CD14-positive monocyte (primary cell): ENCODE results near the gene LHPP. TPM values are rescaled to one million over a fixed set of nuclear protein-coding genes. Genes with fewer than 3 reads are reported as not detected.

Experiments
- DNase-seq, 3 donors: peaks; one replicate each; pipeline ENCODE4 v3.0.0-alpha.2; 2011 to 2022
- H2AFZ ChIP-seq: 2 replicates; pipeline ENCODE4 v1.6.0; 2012; ENCODE audit warnings: mild to moderate bottlenecking, low read depth, low read length, inconsistent platforms; ENCODE audit not compliant: insufficient read depth, poor library complexity, severe bottlenecking
- H3K27ac ChIP-seq, 2 donors: 1 replicate in 1 of 2; 2 replicates in 1 of 2; pipeline ENCODE4 v1.5.1; 2012 to 2013; ENCODE audit warnings: low read length in 2 of 2, control low read depth in 1 of 2, inconsistent platforms in 1 of 2, low read depth in 1 of 2, mild to moderate bottlenecking in 1 of 2
- H3K27me3 ChIP-seq, 2 donors: one replicate each; pipeline versions ENCODE4 v1.6.0 to v1.6.1; 2011 to 2013; ENCODE audit warnings: low read length in 2 of 2; ENCODE audit not compliant: control insufficient read depth in 2 of 2, insufficient read depth in 2 of 2
- H3K36me3 ChIP-seq, 2 donors: replicated peaks in 1 of 2; 1 replicate in 1 of 2; 2 replicates in 1 of 2; pipeline versions ENCODE4 v1.5.1 to v1.6.1; 2012 to 2013; ENCODE audit warnings: low read length in 2 of 2, control low read depth in 1 of 2, inconsistent platforms in 1 of 2, mild to moderate bottlenecking in 1 of 2; ENCODE audit not compliant: insufficient read depth in 2 of 2, control insufficient read depth in 1 of 2
- H3K4me1 ChIP-seq, 2 donors: 1 replicate in 1 of 2; 2 replicates in 1 of 2; pipeline versions ENCODE4 v1.5.1 to v1.6.1; 2012 to 2013; ENCODE audit warnings: low read length in 2 of 2, control low read depth in 1 of 2, inconsistent platforms in 1 of 2, mild to moderate bottlenecking in 1 of 2, moderate library complexity in 1 of 2; ENCODE audit not compliant: insufficient read depth in 2 of 2, control insufficient read depth in 1 of 2
- H3K4me2 ChIP-seq: replicated peaks from 2 replicates; pipeline ENCODE3; 2012; ENCODE audit warnings: low read length, moderate library complexity, mild to moderate bottlenecking; ENCODE audit not compliant: poor library complexity, severe bottlenecking; ENCODE audit errors: extremely low read depth
- H3K4me3 ChIP-seq, 3 experiments: fragments of 200-600 bp in 1 of 3; sonication (generic) in 1 of 3; replicated peaks in 1 of 3; 1 replicate in 2 of 3; 2 replicates in 1 of 3; pipeline ENCODE4 v1.5.1; 2011 to 2013; ENCODE audit warnings: low read length in 3 of 3, mild to moderate bottlenecking in 3 of 3, control low read depth in 2 of 3, low read depth in 2 of 3, inconsistent platforms in 1 of 3, moderate library complexity in 1 of 3
- H3K79me2 ChIP-seq: 2 replicates; pipeline ENCODE4 v1.6.0; 2012; ENCODE audit warnings: mild to moderate bottlenecking, control low read depth, inconsistent platforms, low read length, moderate library complexity; ENCODE audit not compliant: insufficient read depth
- H3K9ac ChIP-seq: 2 replicates; pipeline ENCODE4 v1.6.0; 2017; ENCODE audit warnings: low read length, mild to moderate bottlenecking; ENCODE audit not compliant: insufficient read depth, poor library complexity, severe bottlenecking
- H3K9me3 ChIP-seq, 2 donors: replicated peaks in 1 of 2; 1 replicate in 1 of 2; 2 replicates in 1 of 2; pipeline versions ENCODE4 v1.5.1 to v1.6.1; 2012 to 2013; ENCODE audit warnings: low read length in 2 of 2, control low read depth in 1 of 2; ENCODE audit not compliant: control insufficient read depth in 1 of 2, insufficient read depth in 1 of 2
- H4K20me1 ChIP-seq: 2 replicates; pipeline ENCODE4 v1.6.0; 2012; ENCODE audit warnings: mild to moderate bottlenecking, low read length, control low read depth, moderate library complexity; ENCODE audit not compliant: insufficient read depth
- H3K27ac Mint-ChIP-seq, 7 donors: one replicate each; pipeline ENCODE4 v1.8.0; 2020; ENCODE audit warnings: mild to moderate bottlenecking in 7 of 7, mixed read lengths in 7 of 7, moderate library complexity in 6 of 7, inconsistent platforms in 2 of 7
- H3K27me3 Mint-ChIP-seq, 3 donors: one replicate each; pipeline ENCODE4 v1.8.0; 2021 to 2022; ENCODE audit warnings: low read depth in 3 of 3, mild to moderate bottlenecking in 3 of 3, mixed read lengths in 3 of 3, moderate library complexity in 3 of 3, inconsistent platforms in 1 of 3
- H3K36me3 Mint-ChIP-seq, 2 donors: one replicate each; pipeline ENCODE4 v1.8.0; 2020; ENCODE audit warnings: mixed read lengths in 2 of 2, inconsistent platforms in 1 of 2, mild to moderate bottlenecking in 1 of 2
- H3K4me1 Mint-ChIP-seq: one replicate; pipeline ENCODE4 v1.8.0; 2020; ENCODE audit warnings: mild to moderate bottlenecking, mixed read lengths
- H3K4me3 Mint-ChIP-seq, 2 donors: one replicate each; pipeline ENCODE4 v1.8.0; 2020; ENCODE audit warnings: mild to moderate bottlenecking in 2 of 2, mixed read lengths in 2 of 2, moderate library complexity in 1 of 2
- H3K9me3 Mint-ChIP-seq, 7 donors: one replicate each; pipeline ENCODE4 v1.8.0; 2020 to 2022; ENCODE audit warnings: mixed read lengths in 7 of 7, mild to moderate bottlenecking in 6 of 7, moderate library complexity in 6 of 7, inconsistent platforms in 2 of 7
- WGBS: methylation state at CpG from one replicate; pipeline ENCODE4 v1.1.5; 2013; ENCODE audit warnings: missing lambda C conversion rate; ENCODE audit not compliant: insufficient coverage; 5-methylcytosine and 5-hydroxymethylcytosine counted together
- intact Hi-C, 2 donors: fragments of 100-400 bp; cut with micrococcal nuclease; formaldehyde crosslinking; loops; one replicate each; pipeline versions ENCODE4 v1.15.0 to v1.15.1; 2023
- polyA plus RNA-seq, 3 donors: library from polyadenylated mRNA; depleted of rRNA in 1 of 3; unstranded in 2 of 3; stranded (reverse) in 1 of 3; fragments of 300-500 nt in 2 of 3; fragments of >200 nt in 1 of 3; fragmentation: Illumina TruSeq in 2 of 3; gene quantifications; 1 replicate in 2 of 3; 2 replicates in 1 of 3; pipeline ENCODE4 v1.2.3, GENCODE V29; 2012 to 2021
- TF ChIP-seq, protein P1 (sequence below): fragments of 200-600 bp; IDR thresholded peaks from one replicate; pipeline ENCODE4 v1.8.0; 2022; ENCODE audit warnings: antibody characterized with exemption, mild to moderate bottlenecking

Gene LHPP
- polyA plus RNA-seq, 3 donors = 15.2 to 20.6 (median 19.5) TPM

DNA sequence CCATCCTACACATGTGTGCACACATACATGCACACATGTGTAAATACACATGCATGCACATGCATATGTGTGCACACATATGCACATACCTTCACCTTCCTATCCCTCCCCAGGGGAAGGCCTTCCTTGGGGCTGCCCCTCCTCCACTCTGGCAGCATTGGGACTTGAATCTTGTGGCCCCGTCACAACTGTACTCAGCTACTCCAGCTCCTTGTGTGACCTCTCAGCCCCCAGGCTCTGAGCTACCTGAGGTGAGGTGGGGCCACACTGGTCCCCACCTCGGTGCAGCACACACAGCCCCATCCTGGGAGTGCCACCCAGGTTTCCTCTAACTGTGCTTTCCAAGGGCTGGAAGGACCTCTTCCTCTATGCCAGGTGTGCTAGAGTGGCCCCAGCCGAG, 116.0 kb downstream of the LHPP start:
- Mint-ChIP-seq H3K9me3 (peaks cover 0 to 7% (median 0%) of the 10 kb centered on the region in 7 donors), H3K4me1 (no peaks in the 10 kb centered on the region), H3K27ac (no peak overlapping the region), H3K4me3 (no peak overlapping the region), H3K36me3 (peaks cover 0 to 2% of the 10 kb centered on the region in 2 donors), H3K27me3 (peaks cover 2 to 4% (median 3%) of the 10 kb centered on the region in 3 donors)
- TF ChIP-seq, protein P1, sequence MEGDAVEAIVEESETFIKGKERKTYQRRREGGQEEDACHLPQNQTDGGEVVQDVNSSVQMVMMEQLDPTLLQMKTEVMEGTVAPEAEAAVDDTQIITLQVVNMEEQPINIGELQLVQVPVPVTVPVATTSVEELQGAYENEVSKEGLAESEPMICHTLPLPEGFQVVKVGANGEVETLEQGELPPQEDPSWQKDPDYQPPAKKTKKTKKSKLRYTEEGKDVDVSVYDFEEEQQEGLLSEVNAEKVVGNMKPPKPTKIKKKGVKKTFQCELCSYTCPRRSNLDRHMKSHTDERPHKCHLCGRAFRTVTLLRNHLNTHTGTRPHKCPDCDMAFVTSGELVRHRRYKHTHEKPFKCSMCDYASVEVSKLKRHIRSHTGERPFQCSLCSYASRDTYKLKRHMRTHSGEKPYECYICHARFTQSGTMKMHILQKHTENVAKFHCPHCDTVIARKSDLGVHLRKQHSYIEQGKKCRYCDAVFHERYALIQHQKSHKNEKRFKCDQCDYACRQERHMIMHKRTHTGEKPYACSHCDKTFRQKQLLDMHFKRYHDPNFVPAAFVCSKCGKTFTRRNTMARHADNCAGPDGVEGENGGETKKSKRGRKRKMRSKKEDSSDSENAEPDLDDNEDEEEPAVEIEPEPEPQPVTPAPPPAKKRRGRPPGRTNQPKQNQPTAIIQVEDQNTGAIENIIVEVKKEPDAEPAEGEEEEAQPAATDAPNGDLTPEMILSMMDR = no peak
- no peak overlapping the region for H3K27ac ChIP-seq
- H3K4me2 ChIP-seq = no peak overlapping the region
- no peaks in the 10 kb centered on the region for H3K36me3 ChIP-seq
- 96% methylated on average over 3 of the region's 3 CpGs for WGBS
- no peak overlapping the region for H3K4me3 ChIP-seq
- no peaks in the 10 kb centered on the region for H3K4me1 ChIP-seq
- no peaks in the 10 kb centered on the region for H3K79me2 ChIP-seq
- H3K27me3 ChIP-seq = no peaks in the 10 kb centered on the region
- H4K20me1 ChIP-seq = no peaks in the 10 kb centered on the region
- no peak overlapping the region for H3K9ac ChIP-seq
- intact Hi-C loops = no loop called here
- no peak overlapping the region for H2AFZ ChIP-seq
- H3K9me3 ChIP-seq = no peaks in the 10 kb centered on the region
- DNase-seq = no peak

DNA sequence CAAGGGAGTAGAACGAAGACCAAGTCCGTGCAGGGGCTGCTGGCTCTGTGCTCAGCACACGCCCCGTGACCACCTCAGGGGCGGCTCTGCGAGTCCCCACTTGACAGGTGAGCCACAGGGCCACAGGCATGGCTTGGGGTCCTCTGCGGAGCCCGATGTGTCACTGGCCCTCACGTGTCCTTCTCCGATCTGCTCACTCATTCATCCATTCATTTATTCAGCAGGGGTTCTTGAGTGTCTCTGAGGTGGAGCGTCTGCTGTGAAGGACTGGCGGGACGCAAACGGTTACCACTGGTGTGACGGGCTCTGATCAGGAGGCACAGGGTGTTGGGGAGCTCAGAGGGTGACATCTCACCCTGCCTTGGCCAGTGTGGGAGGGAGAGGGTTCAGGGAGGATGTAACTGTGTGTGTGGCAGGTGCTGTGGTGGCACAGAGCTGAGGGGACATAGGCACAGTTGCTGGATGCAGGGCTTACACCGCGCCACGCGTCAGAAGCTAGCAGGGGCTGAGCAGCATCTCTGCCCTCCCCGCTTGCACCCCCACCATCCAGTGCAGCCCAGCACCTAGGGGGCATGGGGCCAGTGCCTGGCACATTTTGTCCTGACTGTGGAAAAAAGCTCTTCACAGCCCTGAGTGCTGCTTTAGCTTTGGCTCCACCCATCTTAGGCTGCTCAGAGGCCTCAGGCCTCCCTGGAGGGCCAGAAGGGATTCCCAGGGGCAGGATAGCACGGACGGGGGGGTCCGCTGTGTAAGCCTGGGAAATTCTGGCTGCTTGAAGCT, 116.8 kb downstream of the LHPP start:
- no peak overlapping the region for H3K4me2 ChIP-seq
- no peaks in the 10 kb centered on the region for H3K4me1 Mint-ChIP-seq

More for the DNA sequence above, 116.8 kb downstream of the LHPP start:
- Mint-ChIP-seq H3K27me3 (peaks cover 2 to 4% (median 3%) of the 10 kb centered on the region in 3 donors), H3K9me3 (peaks cover 0 to 7% (median 0%) of the 10 kb centered on the region in 7 donors), H3K4me3 (no peak overlapping the region), H3K36me3 (peaks cover 0 to 2% of the 10 kb centered on the region in 2 donors), H3K27ac (peak overlapping the region in 1 of 7 donors; percentile 56)
- H3K9me3 ChIP-seq = no peaks in the 10 kb centered on the region
- intact Hi-C loops = no loop called here
- no peaks in the 10 kb centered on the region for H3K4me1 ChIP-seq
- no peak overlapping the region for H3K9ac ChIP-seq
- no peak overlapping the region for H3K4me3 ChIP-seq
- H3K27ac ChIP-seq = no peak overlapping the region
- H4K20me1 ChIP-seq = no peaks in the 10 kb centered on the region
- 97% methylated on average over 15 of the region's 23 CpGs for WGBS
- H2AFZ ChIP-seq = no peak overlapping the region
- H3K79me2 ChIP-seq = no peaks in the 10 kb centered on the region
- H3K27me3 ChIP-seq = no peaks in the 10 kb centered on the region
- H3K36me3 ChIP-seq = no peaks in the 10 kb centered on the region
- TF ChIP-seq, protein P1 = no peak
- DNase-seq = no peak
